Lower leg skin (tissue), 4 donors: ENCODE measurements around the gene RNF152. TPM values are rescaled to one million over a fixed set of nuclear protein-coding genes. Genes with fewer than 3 reads are reported as not detected.

Experiments used
- DNase-seq, 2 donors: peaks; one replicate each; pipeline ENCODE4 v3.0.0-alpha.2; 2019; ENCODE audit warnings: low spot score in 2 of 2
- H3K4me3 ChIP-seq: fragments of 200-600 bp; sonication (generic); 2 replicates; pipeline ENCODE4 v1.5.1; 2017; ENCODE audit warnings: mild to moderate bottlenecking, low read depth; ENCODE audit not compliant: poor library complexity, severe bottlenecking
- POLR2A ChIP-seq, 2 donors: fragments of 450-650 bp; IDR thresholded peaks; one replicate each; pipeline ENCODE4 v1.6.1; 2016 to 2017; ENCODE audit warnings: antibody characterized with exemption in 2 of 2, mild to moderate bottlenecking in 1 of 2, moderate library complexity in 1 of 2
- WGBS, 2 donors: methylation state at CpG; one replicate each; pipeline ENCODE4 v1.1.5; 2018; 5-methylcytosine and 5-hydroxymethylcytosine counted together
- intact Hi-C: fragments of 100-400 bp; cut with DNase I; formaldehyde crosslinking; loops from one replicate; pipeline ENCODE4 v1.15.0; 2023; ENCODE audit warnings: low total_unique reads
- total RNA-seq, 4 donors: library from RNA; depleted of rRNA; stranded (reverse); fragments of >200 nt; gene quantifications; one replicate each; pipeline ENCODE4 v1.1.0, GENCODE V29; 2016
- TF ChIP-seq, protein P1 (sequence below), 3 donors: fragments of 450-650 bp; IDR thresholded peaks; one replicate each; pipeline ENCODE4 v1.5.1; 2016; ENCODE audit warnings: antibody characterized with exemption in 3 of 3, mild to moderate bottlenecking in 3 of 3, moderate library complexity in 2 of 3

RNF152 gene
- total RNA-seq, 4 donors from 2014 or later, result 37.1 to 112 (median 82.5) TPM

DNA sequence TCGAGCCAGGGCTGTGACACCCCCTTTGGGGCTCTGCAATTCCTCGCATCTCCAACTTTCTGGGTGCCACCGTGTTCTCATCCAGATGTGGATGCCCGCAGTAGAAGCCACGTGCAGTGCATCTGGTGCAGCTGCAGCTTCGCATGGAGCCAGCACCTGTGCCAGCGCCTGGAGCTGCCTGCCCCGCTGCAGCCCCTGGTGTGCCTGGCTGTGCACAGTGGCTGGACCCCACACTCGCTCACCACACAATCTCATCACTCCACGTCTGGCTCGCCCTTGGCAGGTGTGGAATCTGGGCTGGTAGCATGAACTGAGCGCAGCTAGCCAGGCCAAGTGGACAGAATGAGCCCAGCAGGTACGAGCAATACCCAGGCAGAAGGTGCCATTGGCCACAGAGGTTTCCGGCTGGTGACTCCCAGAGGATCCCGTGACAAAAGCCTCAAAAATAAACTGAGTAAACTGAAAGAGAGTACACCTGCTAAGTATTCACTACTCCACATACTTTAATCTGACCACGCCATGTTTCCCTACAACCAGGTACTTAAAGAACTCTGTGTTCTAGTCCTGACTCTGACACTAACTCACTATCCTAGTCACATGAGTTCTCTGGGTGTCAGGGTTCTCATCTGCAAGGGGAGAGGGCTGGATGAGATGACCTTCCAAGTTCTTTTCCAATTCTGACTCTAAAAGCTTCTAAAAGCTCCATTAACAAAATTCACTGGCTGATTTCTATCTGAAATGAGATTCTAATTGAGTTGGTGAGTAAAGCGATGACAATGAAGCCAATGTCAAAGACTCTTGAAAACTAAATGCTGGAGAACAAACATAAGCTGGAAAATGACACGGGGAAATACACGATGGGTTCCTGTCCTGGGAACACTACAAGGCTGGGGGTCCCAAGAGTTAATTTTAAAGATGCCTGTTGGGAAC is 37.1 kb downstream of the RNF152 start:
- intact Hi-C loops, result no loop called here
- no peak for DNase-seq
- H3K4me3 ChIP-seq, result no peak overlapping the region
- TF ChIP-seq, protein P1, sequence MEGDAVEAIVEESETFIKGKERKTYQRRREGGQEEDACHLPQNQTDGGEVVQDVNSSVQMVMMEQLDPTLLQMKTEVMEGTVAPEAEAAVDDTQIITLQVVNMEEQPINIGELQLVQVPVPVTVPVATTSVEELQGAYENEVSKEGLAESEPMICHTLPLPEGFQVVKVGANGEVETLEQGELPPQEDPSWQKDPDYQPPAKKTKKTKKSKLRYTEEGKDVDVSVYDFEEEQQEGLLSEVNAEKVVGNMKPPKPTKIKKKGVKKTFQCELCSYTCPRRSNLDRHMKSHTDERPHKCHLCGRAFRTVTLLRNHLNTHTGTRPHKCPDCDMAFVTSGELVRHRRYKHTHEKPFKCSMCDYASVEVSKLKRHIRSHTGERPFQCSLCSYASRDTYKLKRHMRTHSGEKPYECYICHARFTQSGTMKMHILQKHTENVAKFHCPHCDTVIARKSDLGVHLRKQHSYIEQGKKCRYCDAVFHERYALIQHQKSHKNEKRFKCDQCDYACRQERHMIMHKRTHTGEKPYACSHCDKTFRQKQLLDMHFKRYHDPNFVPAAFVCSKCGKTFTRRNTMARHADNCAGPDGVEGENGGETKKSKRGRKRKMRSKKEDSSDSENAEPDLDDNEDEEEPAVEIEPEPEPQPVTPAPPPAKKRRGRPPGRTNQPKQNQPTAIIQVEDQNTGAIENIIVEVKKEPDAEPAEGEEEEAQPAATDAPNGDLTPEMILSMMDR (IDR thresholded peaks at IDR 0.05), result no peak
- TF ChIP-seq POLR2A (IDR thresholded peaks at IDR 0.05), result no peak
- 94 to 95% methylated on average over 14 to 19 of the region's 19 CpGs for WGBS, 2 donors

DNA sequence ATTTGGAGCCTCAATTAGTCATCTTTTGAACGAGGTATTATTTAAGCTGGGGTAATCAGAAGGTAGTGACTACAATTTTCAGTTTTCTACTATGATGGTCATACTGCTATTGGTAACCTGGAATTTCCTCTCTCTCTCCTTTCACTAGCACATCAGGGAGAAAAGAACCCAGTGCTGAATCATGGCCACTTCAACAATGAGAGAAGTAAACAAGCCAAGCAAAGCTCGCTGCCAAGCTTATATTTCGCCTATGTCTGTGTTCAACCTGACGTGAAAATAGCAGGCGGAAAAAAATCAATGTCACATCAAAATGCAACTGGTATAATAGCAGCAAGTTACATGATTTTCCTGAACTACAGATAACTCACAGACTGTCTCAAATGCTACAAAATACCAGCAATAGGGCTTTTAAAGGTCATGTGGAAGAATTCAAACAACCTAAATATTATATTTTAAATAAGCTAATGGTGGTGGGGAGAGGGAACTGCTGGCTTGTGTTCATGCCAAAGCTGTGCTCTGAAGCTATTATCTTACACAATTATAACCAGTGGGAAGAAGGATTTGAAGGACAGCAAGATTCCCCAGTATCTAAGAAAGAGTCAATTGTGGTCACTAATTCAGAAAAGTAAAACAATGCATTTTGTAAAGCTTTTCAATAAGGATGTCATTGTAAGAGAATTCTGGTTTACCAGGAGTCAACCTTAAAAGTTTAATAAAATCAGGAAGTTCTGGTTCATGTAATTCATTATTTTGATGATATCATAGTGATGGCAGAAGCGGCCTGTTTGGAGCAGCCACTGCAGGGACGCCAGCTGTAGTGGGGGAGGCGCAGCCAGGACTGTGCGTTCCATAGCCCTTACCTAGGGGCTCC is 38.0 kb downstream of the RNF152 start:
- no peak for DNase-seq
- H3K4me3 ChIP-seq, result no peak overlapping the region
- TF ChIP-seq POLR2A (IDR thresholded peaks at IDR 0.05), result no peak
- TF ChIP-seq, protein P1 (IDR thresholded peaks at IDR 0.05), result no peak
- intact Hi-C loops, result no loop called here
- whole genome bisulfite sequencing, 2 donors, result 77 to 83% methylated on average over 9 of the region's 9 CpGs

DNA sequence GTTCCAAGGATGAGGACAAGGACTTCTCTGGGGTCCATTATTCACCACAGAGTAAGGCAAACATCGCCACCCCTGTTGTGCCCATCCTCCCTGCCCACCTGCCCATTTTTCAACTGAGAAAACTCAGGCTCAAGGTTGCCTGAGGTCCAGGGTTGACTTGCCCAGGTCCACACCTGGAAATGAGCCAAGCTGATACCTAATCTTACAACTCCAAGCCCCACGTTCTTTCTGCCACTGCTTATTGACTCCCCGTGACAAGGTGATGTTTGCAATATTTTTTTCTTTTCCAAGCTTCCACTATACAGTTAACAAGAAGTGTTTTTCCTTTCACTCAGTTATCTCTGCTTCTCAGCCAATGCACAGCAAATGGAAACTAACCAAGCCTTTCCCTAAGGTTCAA is 39.0 kb downstream of the RNF152 start:
- intact Hi-C loops, result no loop called here
- no peak overlapping the region for H3K4me3 ChIP-seq
- 93 to 94% methylated on average over 3 of the region's 3 CpGs for WGBS, 2 donors
- TF ChIP-seq POLR2A (IDR thresholded peaks at IDR 0.05), result no peak
- TF ChIP-seq, protein P1 (IDR thresholded peaks at IDR 0.05), result no peak
- DNase-seq, result no peak

DNA sequence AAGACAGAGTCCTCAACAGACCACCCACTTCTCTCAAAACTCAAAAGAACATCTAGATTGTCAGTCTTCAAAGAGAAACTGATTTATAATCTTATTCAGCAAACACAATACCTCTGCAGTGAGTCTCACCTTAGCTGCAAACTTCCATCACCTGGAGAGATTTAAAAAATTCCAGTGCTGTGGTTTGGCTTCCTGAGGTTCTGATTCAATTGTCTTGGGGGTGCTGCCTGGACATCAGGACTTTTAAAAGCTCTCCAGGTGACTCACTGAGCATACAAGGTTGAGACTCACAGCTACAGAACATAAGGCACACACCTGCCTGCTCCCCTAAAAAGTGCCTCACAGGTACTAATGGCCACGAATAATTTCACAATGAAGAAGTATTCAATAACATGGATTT is 40.3 kb downstream of the RNF152 start:
- intact Hi-C loops, result no loop called here
- no peak for DNase-seq

DNA sequence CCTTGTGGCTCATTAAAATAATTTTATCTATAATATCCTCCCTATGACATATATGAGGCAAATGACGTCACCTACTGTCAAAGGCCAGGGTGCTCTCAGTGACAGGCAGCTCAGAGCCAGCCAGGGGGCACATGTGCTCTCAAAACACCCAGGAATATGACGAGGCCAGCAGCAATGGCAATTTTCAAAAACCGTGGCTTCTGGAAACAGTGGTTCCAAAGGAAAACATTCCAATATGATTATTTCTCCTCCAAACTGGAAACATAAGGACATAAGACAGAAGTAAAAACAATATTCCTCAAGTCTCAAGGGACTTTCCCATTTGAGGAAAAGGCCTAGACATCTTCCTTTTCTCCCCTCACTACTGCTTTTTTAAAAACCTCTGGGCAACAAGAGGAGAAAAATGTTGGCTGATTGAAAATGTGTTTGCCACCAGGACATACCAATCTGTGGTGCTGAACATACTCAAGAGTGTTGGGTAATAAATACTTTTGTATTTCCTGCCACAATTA is 40.8 kb downstream of the RNF152 start:
- no peak overlapping the region for H3K4me3 ChIP-seq
- intact Hi-C loops, result no loop called here
- no peak for TF ChIP-seq POLR2A (IDR thresholded peaks at IDR 0.05)
- TF ChIP-seq, protein P1 (IDR thresholded peaks at IDR 0.05), result no peak
- no peak for DNase-seq
- 59 to 74% methylated on average over 3 of the region's 3 CpGs for WGBS, 2 donors

More for the DNA sequence above, 40.3 kb downstream of the RNF152 start:
- no peak for TF ChIP-seq POLR2A (IDR thresholded peaks at IDR 0.05)
- TF ChIP-seq, protein P1 (IDR thresholded peaks at IDR 0.05), result no peak
- WGBS, 2 donors, result 50 to 64% methylated on average over 1 of the region's 1 CpG
- H3K4me3 ChIP-seq, result no peak overlapping the region
